GM21528 (cell line): ENCODE measurements around the gene MANSC1.
"Not testable (repeated sequence)": the region's sequence is repeated elsewhere in the genome, so short reads cannot be mapped to it uniquely, and the experiment has no call there.

Experiments
- ATAC-seq: cut with Tn5 transposase; IDR thresholded peaks from one replicate; pipeline ENCODE4 v1.9.1; 2021; ENCODE audit warnings: mild to moderate bottlenecking, moderate library complexity; ENCODE audit not compliant: unreplicated experiment, low FRiP score

The MANSC1 gene

DNA sequence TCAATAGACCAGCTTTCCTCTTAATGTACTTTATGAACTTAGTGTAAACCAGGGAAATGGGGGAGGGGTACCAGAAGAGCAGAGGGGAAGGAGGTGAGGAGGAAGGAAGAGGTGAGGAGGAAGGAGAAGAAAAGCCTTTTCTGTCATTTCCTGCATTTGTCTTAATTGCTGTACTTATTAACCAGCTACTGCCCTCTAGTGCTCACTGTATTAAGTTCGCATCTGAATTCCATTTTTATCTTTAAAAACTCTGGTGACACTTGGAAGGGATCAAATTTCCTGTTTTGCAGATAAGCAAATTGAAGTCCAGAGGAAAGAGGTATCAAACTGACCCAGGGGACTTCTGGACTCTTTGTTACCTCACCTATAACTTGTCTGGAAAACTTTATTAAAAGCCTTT, 22.2 kb downstream of the MANSC1 start:
- ATAC-seq = no peak

DNA sequence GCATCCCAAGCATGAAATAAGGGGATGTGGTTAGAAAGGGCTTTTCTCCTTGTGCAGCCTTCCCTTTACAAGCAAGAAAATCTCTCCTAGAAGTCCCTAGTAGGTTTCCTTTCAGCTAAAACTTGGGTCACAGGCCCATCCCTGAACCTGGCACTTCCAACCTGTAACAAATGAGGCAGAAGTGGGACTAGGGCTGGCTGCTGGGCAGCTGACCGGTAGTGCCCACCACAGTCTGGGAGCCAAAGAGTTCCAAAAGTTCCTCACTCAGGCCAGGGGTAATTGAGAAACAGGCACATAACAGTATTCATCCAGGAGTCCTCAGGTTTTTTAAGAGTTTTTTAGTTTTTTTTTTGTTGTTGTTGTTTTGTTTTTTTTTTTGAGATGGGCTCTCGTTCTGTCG, 23.8 kb downstream of the MANSC1 start:
- no peak for ATAC-seq

DNA sequence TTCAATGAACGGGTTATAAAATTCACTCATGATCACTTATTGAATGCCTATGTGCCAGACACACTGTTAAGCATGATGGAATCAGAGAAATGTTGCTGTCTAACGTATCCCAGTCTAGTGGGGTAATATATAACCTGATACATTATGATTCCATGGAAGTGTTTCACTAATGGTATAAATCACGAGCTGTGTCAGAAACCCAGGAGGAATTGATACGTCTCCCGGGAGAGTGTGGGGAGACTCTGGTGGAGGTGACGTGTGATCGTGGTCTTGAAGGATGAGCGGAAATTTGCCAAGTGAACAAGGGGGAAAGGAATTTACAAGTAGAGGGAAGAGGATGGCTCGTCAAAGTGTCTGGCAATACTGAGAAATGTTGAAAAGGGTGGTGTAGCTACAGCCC, 26.5 kb downstream of the MANSC1 start:
- ATAC-seq = no peak

DNA sequence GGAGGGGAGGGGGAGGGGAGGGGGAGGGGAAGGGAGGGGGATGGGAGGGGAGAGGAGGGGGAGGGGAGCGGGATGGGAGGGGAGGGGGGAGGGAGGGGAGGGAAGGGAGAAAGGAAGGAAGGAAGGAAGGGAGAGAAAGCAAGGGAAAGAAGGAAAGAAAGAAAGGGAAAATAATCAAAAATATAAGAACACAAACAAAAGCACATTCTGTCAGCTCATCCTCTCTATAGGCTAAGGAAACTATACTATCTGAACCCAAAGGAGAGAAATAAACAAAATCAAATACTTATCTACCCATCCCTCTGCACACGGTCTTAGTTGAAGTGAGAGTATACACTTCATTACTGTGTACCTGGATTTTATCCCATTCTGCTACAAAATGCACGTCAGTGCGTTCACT, 26.9 kb downstream of the MANSC1 start:
- ATAC-seq = no peak

DNA sequence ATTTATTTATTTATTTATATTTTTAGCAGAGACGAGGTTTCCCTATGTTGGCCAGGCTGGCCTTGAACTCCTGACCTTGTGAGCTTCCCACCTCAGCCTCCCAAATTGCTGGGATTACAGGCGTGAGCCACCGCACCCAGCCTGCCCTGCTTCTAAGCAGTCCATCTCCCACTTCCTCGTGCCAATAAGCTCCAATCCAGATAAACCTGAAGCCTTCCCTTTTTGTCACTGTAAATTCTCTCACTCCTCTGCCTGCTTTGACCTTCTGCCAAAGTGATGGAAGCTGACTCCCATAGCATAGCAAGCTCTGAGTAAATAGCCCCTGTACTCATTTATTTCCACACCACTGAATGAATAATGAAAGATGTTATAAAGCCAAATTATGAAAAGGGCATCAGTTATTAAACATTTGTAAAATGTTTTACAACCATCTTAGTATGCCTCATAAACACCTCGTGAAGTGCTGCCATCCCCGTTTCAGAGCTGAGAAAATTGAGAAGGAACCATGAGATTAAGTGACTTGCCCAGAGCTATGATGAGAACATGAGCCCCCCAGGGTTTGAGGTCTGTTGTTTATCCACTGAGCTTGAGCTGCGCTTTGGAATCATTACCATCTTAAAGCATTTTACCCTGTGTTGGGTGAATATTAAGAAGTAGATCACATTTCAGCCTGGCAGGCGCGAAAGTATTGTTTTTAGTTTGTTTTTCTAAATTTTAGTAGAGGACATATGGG, 30.4 kb downstream of the MANSC1 start:
- ATAC-seq = no peak

DNA sequence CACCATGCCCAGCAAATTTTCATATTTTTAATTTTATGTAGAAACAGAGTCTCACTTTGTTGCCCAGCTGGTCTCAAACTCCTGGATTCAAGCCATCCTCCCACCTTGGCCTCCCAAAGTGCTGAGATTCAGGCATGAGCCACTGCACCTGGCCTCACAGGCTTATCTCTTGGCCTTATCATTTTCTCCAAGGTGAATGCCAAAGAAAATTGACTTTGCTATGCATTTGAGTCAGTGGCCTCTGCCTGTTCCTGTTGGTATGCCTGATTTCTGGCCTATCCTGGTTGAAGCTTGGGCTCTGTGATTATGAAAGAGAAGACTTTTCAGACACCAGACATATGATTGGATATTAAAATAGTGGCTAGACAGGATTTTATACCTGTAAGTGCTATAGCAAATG, 34.2 kb downstream of the MANSC1 start:
- no peak for ATAC-seq

DNA sequence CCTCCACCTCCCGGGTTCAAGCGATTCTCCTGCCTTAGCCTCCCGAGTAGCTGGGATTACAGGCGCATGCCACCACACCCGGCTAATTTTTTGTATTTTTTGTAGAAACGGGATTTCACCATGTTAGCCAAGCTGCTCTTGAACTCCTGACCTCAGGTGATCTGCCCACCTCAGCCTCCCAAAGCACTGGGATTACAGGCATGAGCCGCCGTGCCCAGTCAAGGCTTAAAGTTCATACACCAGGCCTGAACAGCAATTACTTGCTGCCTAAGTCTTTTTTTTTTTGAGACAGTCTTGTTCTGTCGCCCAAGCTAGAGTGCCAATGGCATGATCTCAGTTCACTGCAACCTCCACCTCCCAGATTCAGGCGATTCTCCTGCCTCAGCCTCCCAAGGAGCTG, 39.3 kb downstream of the MANSC1 start:
- not testable (repeated sequence) for ATAC-seq

DNA sequence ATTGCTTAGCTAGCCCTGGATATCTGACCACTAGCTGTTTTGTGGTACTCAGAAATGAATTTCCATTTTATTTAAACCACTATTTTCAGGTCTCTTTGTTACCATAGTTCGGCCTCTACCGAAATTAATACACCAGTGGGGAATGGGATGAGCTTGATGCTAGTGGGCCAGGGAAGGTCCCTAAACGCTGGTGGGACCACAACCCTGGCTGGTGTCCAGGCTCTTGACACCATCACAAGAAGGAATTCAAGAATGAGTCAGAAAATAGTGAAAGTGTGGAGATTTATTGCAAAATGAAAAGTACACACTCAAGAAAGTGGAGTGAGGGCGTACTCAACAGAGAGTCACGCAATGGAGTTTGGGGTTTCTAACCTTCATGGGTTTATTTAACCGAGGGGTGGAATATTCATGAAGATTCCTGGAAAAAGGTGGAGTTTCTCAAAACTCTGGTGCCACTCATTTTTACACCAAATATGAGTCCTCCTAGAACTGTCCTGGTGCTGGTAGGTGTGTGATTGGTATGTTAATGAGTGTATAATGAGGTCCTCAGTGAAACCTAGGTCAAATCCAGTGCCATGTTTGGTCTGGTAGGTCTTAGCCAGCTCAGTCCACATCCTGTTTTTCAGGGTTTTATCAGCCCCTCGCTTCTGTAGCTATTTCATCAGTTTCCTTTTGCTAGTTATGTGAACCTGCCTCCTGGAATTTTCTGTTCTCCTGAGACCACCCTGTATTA, 44.3 kb downstream of the MANSC1 start:
- no peak for ATAC-seq

DNA sequence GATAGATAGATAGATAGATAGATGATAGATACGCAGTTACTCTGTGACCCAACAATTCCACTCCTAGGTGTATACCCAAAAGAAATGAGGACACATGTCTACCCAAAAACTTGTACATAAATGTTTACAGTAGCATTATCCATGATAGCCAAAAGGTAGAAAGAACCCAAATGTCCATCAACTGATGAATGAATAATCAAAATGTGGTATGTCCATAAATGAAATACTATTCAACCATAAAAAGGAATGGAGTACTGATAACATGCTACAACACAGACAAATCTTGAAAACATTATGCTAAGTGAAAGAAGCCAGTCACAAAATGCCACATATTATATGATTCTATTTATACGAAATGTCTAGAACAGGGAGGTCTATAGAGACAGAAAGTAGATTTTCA, 47.1 kb downstream of the MANSC1 start:
- no peak for ATAC-seq

DNA sequence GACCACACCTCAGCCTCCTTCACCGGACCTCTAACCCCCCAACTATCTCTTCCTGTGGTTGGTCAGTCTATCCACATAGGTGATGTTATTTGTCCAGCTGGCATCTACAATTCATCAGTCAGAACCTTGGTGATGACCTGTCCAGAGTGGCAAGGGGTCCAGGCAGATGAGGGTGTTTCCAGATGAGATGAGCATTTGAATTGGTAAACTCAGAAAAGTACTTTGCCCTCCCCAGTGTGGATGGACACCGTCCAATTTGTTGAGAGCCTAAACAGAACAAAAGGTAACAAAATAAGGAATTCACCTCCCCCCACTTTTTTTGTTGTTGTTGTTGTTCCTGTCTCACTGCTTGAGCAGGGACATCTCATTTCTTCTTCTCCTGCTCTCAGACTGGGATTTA, 48.9 kb downstream of the MANSC1 start:
- ATAC-seq = no peak

DNA sequence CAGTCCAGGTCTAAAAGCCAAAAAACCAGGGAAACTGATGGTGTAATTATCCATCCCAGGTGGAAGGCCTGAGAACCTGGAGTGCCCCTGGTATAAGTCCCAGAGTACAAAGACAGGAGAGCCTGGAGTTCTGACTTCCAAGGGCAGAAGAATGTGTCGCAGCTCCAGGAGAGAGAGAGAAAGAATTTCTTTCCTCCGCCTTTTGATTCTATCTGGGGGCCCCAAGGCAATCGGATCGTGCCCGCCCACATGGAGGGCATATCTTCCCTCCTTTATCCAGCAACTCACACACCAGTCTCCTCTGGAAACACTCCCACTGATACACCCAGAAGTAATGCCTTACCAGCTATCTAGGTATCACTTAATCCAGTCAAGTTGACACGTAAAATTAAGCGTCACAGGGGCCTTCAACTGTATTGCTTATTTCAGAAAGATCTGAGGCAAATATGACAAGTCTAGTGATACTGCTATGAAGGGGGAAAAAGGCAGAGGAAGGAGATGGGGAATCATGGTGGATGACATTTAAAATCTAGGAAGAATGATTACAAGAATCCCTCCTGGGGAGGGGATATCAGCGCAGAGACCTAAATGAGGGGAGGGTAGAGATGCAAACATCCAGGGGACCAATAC, 52.7 kb downstream of the MANSC1 start:
- no peak for ATAC-seq

DNA sequence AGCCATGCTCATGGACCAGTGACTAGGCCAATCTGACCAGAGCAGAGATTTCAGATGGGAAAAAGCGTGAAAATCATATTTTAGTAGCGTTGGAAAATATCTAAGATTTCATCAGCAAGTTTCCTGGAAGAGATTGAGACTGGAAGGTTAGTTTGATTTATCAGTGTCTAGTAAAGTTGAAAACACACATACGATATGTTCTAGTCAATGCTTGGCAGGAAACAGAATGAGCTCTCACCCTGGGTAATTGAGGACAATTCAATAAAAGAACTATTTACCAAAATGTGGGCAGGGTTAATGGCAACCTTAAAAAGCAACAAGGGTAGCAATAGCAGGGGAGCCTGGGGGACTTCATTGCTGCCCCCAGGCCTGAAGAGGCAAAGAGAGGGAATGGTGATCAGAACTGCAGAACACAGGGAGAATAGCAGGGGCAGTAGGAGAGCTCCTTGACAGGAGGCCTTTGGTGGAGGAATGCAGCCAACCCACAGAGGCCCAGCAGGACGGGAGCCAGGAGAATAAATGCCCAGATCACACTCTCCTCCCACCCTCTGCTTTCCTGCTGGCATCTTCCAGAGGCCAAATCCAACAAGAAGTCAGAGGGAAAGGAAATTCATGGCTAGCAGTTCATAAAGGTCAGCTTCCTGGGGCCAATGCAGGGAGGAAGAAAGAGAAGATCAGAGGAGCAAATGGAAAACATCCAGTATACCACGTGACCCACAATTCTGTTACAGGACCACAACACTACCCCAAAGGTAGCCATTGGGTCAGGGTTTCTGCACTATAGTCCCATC, 55.6 kb downstream of the MANSC1 start:
- ATAC-seq = no peak

DNA sequence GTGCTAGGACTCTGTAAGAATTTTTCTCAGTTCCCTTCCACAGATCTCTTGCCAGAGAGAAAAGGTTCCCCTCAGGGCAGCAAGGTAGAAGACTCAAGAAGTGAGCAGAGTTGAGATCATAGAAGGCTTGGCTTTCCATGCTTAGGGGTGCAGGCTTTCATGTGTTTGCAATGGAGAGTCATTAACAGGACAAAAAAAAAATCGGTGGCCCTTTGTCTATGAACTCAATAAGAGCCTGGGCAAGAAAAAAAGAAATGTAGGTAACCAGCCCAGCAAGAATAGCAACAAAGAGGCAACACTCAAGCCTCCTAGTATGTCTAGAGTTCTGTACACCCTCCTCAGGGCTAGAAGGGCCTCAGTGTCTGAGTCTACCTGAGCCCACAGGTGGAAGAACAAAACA, 59.8 kb downstream of the MANSC1 start:
- no peak for ATAC-seq

DNA sequence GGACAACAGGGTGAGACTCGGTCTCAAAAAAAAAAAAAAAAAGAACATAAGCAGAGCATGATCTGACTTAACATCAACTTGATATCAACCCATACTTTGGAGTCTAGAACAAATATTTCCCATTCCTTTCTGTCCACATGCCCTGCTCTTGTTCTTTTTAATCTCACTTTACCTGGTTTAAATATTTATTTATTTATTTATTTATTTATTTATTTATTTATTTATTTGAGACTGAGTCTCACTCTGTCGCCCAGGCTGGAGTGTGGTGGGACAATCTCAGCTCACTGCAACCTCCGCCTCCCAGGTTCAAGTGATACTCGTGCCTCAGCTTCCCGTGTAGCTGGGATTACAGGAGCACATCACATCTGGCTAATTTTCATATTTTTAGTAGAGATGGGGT, 63.6 kb downstream of the MANSC1 start:
- no peak for ATAC-seq

DNA sequence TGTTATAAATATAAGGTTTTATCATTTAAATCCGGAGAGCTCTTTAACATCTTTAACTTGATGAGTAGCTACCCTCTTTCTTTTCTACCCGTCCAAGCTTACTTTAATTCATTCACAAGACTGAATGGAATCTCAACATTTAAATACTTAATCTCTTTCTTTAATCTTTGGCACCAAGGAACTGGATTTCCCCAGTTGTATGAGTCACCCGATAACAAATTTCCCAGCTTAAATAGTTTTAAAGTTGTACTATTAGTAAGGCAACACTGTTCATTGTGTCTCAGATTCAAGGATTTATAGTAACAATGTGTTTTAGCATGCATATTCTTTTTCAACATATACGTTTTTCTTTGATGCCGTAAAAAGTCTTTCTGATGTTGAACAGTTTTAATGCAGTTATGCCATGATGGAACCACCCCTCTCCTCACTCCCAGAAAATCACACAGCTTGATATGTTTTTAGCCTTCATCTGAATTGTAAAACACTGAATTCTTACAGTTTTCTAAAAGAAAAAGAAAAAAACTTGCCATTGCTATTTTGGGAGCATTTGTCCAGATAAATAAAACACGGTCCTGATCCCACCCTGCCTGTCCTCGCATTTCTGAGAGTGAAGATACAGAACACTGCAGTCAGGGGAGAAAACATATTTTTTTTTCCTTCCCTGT, 67.1 kb downstream of the MANSC1 start:
- no peak for ATAC-seq

DNA sequence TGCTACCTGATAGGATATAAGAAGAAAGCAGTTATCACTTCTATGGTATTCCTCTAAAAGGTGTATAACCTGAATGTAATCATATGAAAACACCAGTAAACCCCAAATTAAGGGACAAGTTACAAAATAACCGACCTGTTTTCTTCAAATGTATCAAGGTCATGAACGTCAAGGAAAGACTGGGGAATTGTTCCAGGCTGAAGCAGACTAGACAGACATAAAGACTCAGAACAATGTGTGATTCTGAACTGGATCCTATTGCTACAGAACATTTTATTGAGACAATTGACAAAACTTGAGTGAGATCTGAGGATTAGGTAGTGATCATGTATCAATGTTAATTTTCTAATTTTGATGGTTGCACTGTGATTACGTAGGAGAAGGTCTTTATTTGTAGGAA, 67.8 kb downstream of the MANSC1 start:
- no peak for ATAC-seq

DNA sequence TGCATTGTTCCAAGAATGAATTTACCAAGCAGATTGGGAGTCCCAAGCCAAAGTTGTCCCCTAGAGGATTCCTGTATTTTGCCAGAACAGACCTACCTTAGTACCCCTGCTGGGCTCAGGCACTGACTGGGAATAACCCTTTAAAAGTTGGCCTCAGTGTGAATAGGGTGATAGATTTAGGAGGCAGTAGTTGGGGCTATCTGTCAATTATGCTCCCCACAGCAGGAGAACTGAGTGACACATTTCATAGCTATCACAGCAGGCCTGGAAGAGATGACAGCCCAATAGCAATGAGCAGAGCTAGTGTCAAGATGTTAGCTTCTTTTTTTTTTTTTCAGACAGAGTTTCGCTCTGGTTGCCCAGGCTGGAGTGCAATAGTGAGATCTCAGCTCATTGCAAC, 68.9 kb downstream of the MANSC1 start:
- no peak for ATAC-seq

DNA sequence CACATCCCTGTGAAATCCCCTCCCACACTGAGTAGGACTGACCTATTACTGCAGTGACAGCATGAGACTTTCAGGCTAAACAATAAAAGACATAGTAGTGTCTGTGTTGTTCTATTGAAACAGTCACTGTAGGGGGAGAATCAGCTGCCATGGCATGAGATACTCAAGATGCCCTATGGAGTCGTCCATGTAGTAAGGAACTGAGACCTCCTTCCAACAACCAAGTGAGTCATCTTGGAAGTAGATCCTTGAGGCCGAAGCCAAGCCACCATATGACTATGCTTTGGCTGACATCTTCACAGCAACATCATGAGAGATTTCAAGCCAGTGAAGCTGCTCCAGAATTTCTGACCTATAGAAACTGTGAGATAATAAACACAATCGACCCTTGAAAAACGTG, 71.1 kb downstream of the MANSC1 start:
- ATAC-seq = no peak
